WTC11 (cell line): Measurements from ENCODE around the gene TSC22D2.

ENCODE experiments used
- ATF2 ChIP-seq: sonication (generic); formaldehyde crosslinking; IDR thresholded peaks from 2 replicates; pipeline ENCODE4 v1.8.1; 2022; ENCODE audit warnings: low read depth, missing genetic modification reagents, borderline replicate concordance
- ATF3 ChIP-seq: sonication (generic); formaldehyde crosslinking; conservative IDR thresholded peaks from 2 replicates; pipeline ENCODE4 v1.8.1; 2022; ENCODE audit warnings: mild to moderate bottlenecking, missing genetic modification reagents
- CREB1 ChIP-seq: sonication (generic); formaldehyde crosslinking; IDR thresholded peaks from 2 replicates; pipeline ENCODE4 v1.8.0; 2023; ENCODE audit warnings: mild to moderate bottlenecking, missing genetic modification reagents
- CTCF ChIP-seq: fragments of 200-600 bp; IDR thresholded peaks from 2 replicates; pipeline ENCODE4 v1.8.0; 2022; ENCODE audit warnings: antibody characterized with exemption
- FOXJ3 ChIP-seq: sonication (generic); formaldehyde crosslinking; IDR thresholded peaks from 2 replicates; pipeline ENCODE4 v1.9.0; 2021; ENCODE audit warnings: missing genetic modification reagents, mild to moderate bottlenecking, borderline replicate concordance
- NFYB ChIP-seq: sonication (generic); formaldehyde crosslinking; conservative IDR thresholded peaks from 2 replicates; pipeline ENCODE4 v1.8.0; 2022; ENCODE audit warnings: low read depth, missing genetic modification reagents
- SMAD3 ChIP-seq: sonication (generic); formaldehyde crosslinking; IDR thresholded peaks from 2 replicates; pipeline ENCODE4 v1.8.0; 2022; ENCODE audit warnings: missing genetic modification reagents, mild to moderate bottlenecking, borderline replicate concordance
- TP53 ChIP-seq: sonication (generic); formaldehyde crosslinking; IDR thresholded peaks from 2 replicates; pipeline ENCODE4 v1.8.1; 2023; ENCODE audit warnings: mild to moderate bottlenecking, missing genetic modification reagents
- ZBTB43 ChIP-seq: sonication (generic); formaldehyde crosslinking; IDR thresholded peaks from 2 replicates; pipeline ENCODE4 v1.8.1; 2023; ENCODE audit warnings: mild to moderate bottlenecking, missing genetic modification reagents
- ZNF138 ChIP-seq: sonication (generic); formaldehyde crosslinking; conservative IDR thresholded peaks from 2 replicates; pipeline ENCODE4 v1.8.1; 2022; ENCODE audit warnings: mild to moderate bottlenecking, moderate library complexity, missing genetic modification reagents
- ZNF396 ChIP-seq: fragments of 250-450 bp; sonication (Bioruptor Pico); IDR thresholded peaks from 2 replicates; pipeline ENCODE4 v1.8.0; 2021; ENCODE audit warnings: mild to moderate bottlenecking, moderate library complexity, borderline replicate concordance

GRCh38 chr3:150373234-150373875 is 34.7 kb upstream of the TSC22D2 start:
- TF ChIP-seq CTCF: no peak
- no peak for TF ChIP-seq ZNF396
- no peak for TF ChIP-seq ATF2 (CRISPR knock-in tag)
- TF ChIP-seq TP53 (CRISPR knock-in tag): no peak
- no peak for TF ChIP-seq ZBTB43 (CRISPR knock-in tag)
- no peak for TF ChIP-seq NFYB (CRISPR knock-in tag)
- no peak for TF ChIP-seq CREB1 (CRISPR knock-in tag)
- no peak for TF ChIP-seq SMAD3 (CRISPR knock-in tag)
- TF ChIP-seq ATF3 (CRISPR knock-in tag): no peak
- TF ChIP-seq ZNF138 (CRISPR knock-in tag): no peak
- TF ChIP-seq FOXJ3 (CRISPR knock-in tag): no peak
